ENCODE data around the gene CHPF. TPM values are rescaled to one million over a fixed set of nuclear protein-coding genes. Genes with fewer than 3 reads are reported as not detected.

CHPF gene
- polyA plus RNA-seq (ENCODE audit: insufficient read length in 3 of 3): 10 to 100 TPM; 21.0 to 25.3 (median 23.6) TPM

GRCh38 chr2:219543596-219544358 lies at the start of gene CHPF, which contains the start of gene TMEM198:
TSS of gene CHPF (minus strand) at chr2:219543809. CDS start at chr2:219543538, 271 bp downstream.
TSS of gene TMEM198 (plus strand) at chr2:219544028. CDS start at chr2:219544728, 700 bp downstream.
- DNase-seq (ENCODE audit: low read depth in 3 of 3, low spot score in 2 of 3): peak; percentile 92 to 98 (median 96)

GRCh38 chr2:219593154-219593553 lies 49.5 kb upstream of the CHPF start:
- no peak for DNase-seq (ENCODE audit: low read depth in 3 of 3, low spot score in 2 of 3)

- DNase-seq (ENCODE audit: low read depth in 3 of 3, low spot score in 2 of 3): no peak
Observed at GRCh38 chr2:219592736-219593135, 49.1 kb upstream of the CHPF start.

- DNase-seq (ENCODE audit: low read depth in 3 of 3, low spot score in 2 of 3): no peak
Observed at GRCh38 chr2:219591091-219591490, 47.5 kb upstream of the CHPF start.

GRCh38 chr2:219581346-219581745 lies 37.7 kb upstream of the CHPF start:
- DNase-seq (ENCODE audit: low read depth in 3 of 3, low spot score in 2 of 3): no peak

- DNase-seq (ENCODE audit: low read depth in 3 of 3, low spot score in 2 of 3): no peak
Observed at GRCh38 chr2:219578811-219579613, 35.4 kb upstream of the CHPF start.

- no peak for DNase-seq (ENCODE audit: low read depth in 3 of 3, low spot score in 2 of 3)
Observed at GRCh38 chr2:219576505-219577388, 33.1 kb upstream of the CHPF start.

GRCh38 chr2:219575566-219576504 lies 32.2 kb upstream of the CHPF start:
- no peak for DNase-seq (ENCODE audit: low read depth in 3 of 3, low spot score in 2 of 3)

- DNase-seq (ENCODE audit: low read depth in 3 of 3, low spot score in 2 of 3): no peak
Observed at GRCh38 chr2:219574484-219575311, 31.1 kb upstream of the CHPF start.

GRCh38 chr2:219573166-219573565 lies 29.6 kb upstream of the CHPF start:
- no peak for DNase-seq (ENCODE audit: low read depth in 3 of 3, low spot score in 2 of 3)

- no peak for DNase-seq (ENCODE audit: low read depth in 3 of 3, low spot score in 2 of 3)
Observed at GRCh38 chr2:219572237-219573001, 28.8 kb upstream of the CHPF start, which contains the start of gene INHA. TSS of gene INHA (plus strand) at chr2:219572310. CDS start at chr2:219572375, 65 bp downstream.

- no peak for DNase-seq (ENCODE audit: low read depth in 3 of 3, low spot score in 2 of 3)
Observed at GRCh38 chr2:219571311-219572236, 28.0 kb upstream of the CHPF start, which contains the start of gene OBSL1. TSS of gene OBSL1 (minus strand) at chr2:219571539. CDS start at chr2:219571232, 307 bp downstream.

GRCh38 chr2:219570924-219571310 lies 27.3 kb upstream of the CHPF start:
- no peak for DNase-seq (ENCODE audit: low read depth in 3 of 3, low spot score in 2 of 3)

GRCh38 chr2:219570194-219570923 lies 26.8 kb upstream of the CHPF start:
- no peak for DNase-seq (ENCODE audit: low read depth in 3 of 3, low spot score in 2 of 3)

- no peak for DNase-seq (ENCODE audit: low read depth in 3 of 3, low spot score in 2 of 3)
Observed at GRCh38 chr2:219569635-219570034, 26.0 kb upstream of the CHPF start.

- DNase-seq (ENCODE audit: low read depth in 3 of 3, low spot score in 2 of 3): no peak
Observed at GRCh38 chr2:219569041-219569440, 25.4 kb upstream of the CHPF start.

Measured in right renal cortex interstitium (tissue), 3 donors.